NB4 (cell line): ENCODE results near the gene ACOX3.

Experiments
- CTCF ChIP-seq: IDR thresholded peaks from one replicate; pipeline ENCODE4 v1.5.1; 2012; ENCODE audit warnings: low read depth, low read length
- MAX ChIP-seq: IDR thresholded peaks from 2 replicates; pipeline ENCODE4 v1.6.1; 2011; ENCODE audit warnings: low read depth, low read length
- MYC ChIP-seq: IDR thresholded peaks from 2 replicates; pipeline ENCODE4 v1.6.1; 2011; ENCODE audit warnings: low read depth, low read length
- POLR2A ChIP-seq: IDR thresholded peaks from 2 replicates; pipeline ENCODE4 v1.6.1; 2011; ENCODE audit warnings: mild to moderate bottlenecking; ENCODE audit not compliant: insufficient read length; ENCODE audit errors: extremely low read depth

DNA sequence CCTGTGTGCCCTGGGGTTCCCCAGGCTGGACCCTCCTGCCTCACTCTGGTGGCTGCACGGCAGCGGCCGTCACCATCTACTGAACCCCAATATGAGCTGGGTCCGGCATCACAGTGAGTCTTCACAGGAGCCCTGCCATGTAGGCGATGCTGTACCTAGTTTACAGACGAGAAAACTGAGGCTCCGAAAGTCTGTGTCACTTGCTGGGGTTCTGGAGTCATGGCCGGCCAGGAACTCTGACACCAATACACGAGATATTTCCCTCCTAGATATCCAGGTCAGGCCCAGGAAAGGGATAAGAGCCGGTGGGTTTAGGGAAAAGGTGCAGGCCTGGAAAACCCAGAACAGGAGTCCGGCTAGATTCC, 96.6 kb downstream of the ACOX3 start:
- TF ChIP-seq CTCF (no peak), POLR2A (no peak), MAX (no peak), MYC (no peak)
